Activated T-cell treated with anti-CD3 and anti-CD28 coated beads for 4 hours (primary cell): ENCODE measurements around the gene MICAL2.
A peak's percentile ranks its signal among the peaks of the same experiment; 100 is the strongest.

Experiments
- DNase-seq: peaks from one replicate; pipeline ENCODE4 v3.0.0-alpha.2; 2020

MICAL2 gene

GRCh38 chr11:12192794-12193514 lies 82.6 kb downstream of the MICAL2 start:
- DNase-seq = no peak

GRCh38 chr11:12193515-12194336 lies 83.3 kb downstream of the MICAL2 start:
- no peak for DNase-seq

GRCh38 chr11:12195768-12196167 lies 85.4 kb downstream of the MICAL2 start:
- peak; percentile 21 for DNase-seq

GRCh38 chr11:12196308-12196707 lies 85.9 kb downstream of the MICAL2 start:
- DNase-seq = no peak

- DNase-seq = no peak
These were observed 86.5 kb downstream of the MICAL2 start for GRCh38 chr11:12196872-12197271.

GRCh38 chr11:12198251-12199222 lies 88.1 kb downstream of the MICAL2 start:
- DNase-seq = no peak

GRCh38 chr11:12199231-12199948 lies 89.0 kb downstream of the MICAL2 start:
- DNase-seq = no peak

- no peak for DNase-seq
These were observed 90.0 kb downstream of the MICAL2 start for GRCh38 chr11:12200279-12200990.

- DNase-seq = no peak
These were observed 90.9 kb downstream of the MICAL2 start for GRCh38 chr11:12200991-12201985.

- no peak for DNase-seq
These were observed 92.4 kb downstream of the MICAL2 start for GRCh38 chr11:12202661-12203310.

GRCh38 chr11:12204506-12204905 lies 94.1 kb downstream of the MICAL2 start:
- DNase-seq = no peak

- no peak for DNase-seq
These were observed 94.9 kb downstream of the MICAL2 start for GRCh38 chr11:12205330-12205729.

- DNase-seq = no peak
These were observed 96.1 kb downstream of the MICAL2 start for GRCh38 chr11:12206529-12206928.

GRCh38 chr11:12207384-12208150 lies 97.2 kb downstream of the MICAL2 start:
- no peak for DNase-seq

- no peak for DNase-seq
These were observed 98.7 kb downstream of the MICAL2 start for GRCh38 chr11:12209096-12209495.

- DNase-seq = no peak
These were observed 99.8 kb downstream of the MICAL2 start for GRCh38 chr11:12210200-12210599.

GRCh38 chr11:12211331-12212065 lies 101.1 kb downstream of the MICAL2 start:
- no peak for DNase-seq

- no peak for DNase-seq
These were observed 101.9 kb downstream of the MICAL2 start for GRCh38 chr11:12212174-12212820.
